Measurements from ENCODE around the gene RSF1.

Gene RSF1

DNA sequence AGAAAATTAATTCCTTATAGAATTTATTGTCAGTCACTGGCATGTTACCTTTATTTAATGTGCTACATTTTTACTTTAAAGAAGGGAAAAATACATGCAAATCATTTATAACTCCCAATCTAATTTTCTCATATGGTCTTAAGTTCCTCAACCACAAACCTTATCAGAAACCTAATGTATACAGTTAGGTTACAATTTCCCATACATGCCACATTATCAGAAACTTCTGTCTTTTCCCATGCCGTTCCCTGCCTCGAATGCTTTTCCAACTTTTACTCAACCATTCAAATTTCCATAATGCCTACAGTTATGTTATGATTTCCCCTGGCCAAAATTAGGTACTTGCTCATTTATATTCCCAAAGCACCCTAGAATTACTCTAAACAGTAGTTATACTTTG lies 13.5 kb downstream of the RSF1 start:
- DNase-seq, result no peak

DNA sequence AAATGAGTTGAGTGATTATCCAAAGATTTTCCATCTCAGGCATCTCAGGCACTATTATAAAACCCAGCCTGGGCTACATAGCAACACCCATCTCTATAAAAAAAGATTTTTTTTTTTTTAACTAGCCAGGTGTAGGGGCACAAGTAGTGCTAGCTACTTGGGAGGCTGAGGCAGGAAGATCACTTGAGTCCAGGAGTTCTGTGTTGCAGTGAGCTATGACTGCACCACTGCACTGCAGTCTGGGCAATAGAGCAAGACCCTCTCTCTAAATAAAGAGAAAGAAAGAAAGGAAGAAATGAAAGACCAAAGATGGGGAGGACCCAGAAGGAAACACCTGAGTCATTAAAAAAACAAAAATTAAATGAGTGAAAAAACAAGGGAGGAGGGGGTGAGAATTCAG lies 14.1 kb downstream of the RSF1 start:
- DNase-seq, result no peak

DNA sequence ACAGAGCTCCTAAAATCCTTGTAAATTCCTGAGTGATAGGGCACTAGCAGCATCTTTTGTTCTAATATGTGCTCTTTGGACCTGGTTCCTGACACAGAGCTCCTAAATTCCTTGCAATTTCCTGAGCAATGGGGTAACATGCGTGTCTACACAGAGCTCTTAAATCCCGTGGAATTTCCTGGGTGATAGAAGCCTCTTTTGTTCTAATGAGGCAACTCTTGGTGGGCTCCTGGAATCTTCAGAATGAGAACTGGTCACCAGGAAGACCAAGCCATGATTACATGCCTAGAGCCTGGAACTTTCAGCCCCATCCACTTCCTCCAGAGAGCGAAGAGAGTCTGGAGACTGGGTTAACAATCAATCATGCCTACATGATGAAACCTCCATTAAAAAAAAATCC lies 19.0 kb downstream of the RSF1 start:
- no peak for DNase-seq

DNA sequence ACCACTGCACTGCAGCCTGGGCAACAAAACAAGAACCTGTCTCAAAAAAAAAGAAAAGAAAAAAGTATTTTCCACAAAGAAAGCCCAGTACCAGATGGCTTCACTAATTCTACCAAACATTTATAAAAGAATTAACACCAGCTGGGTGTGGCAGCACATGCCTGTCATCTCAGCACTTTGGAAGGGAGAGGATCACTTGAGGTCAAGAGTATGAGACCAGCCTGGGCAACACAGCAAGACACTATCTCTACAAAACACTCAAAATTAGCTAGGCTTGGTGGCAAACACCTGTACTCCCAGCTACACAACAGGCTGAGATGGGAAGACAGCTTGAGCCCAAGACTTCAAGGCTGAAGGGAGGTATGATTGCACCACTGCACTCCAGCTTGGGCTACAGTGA lies 20.1 kb downstream of the RSF1 start:
- DNase-seq, result no peak

DNA sequence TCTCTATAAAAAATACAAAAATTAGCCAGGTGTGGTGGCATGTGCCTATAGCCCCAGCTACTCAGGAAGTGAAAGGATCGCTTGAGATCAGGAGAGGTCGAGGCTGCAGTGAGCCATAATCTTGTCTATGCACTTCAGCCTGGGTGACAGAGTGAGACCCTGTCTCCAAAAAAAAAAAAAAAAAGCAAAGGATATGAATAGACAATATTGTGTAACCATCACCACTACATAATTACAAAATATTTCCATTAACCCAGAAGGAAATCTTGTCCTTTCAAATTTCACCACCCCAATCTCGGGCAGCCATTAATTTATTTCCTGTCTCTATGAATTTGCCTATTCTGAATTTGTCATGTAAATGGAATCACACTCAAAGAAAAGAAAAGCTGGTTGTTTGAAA lies 21.2 kb downstream of the RSF1 start:
- DNase-seq, result no peak

DNA sequence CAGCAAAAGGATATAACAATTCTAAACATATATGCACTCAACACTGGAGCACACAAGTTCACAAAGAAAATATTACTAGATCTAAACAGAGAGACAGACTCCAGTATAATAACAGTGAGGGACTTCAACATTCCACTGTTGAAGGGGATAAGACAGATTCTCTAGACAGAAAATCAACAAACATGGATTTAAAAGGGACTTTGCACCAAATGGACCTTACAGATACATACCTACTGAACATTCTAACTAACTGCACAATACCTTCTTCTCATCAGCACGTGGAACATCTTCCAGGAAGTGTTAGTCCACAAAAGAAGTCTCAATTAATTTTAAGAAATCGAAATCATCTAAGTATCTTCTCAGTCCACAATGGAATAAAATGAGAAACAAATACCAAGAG lies 26.6 kb downstream of the RSF1 start:
- no peak for DNase-seq

DNA sequence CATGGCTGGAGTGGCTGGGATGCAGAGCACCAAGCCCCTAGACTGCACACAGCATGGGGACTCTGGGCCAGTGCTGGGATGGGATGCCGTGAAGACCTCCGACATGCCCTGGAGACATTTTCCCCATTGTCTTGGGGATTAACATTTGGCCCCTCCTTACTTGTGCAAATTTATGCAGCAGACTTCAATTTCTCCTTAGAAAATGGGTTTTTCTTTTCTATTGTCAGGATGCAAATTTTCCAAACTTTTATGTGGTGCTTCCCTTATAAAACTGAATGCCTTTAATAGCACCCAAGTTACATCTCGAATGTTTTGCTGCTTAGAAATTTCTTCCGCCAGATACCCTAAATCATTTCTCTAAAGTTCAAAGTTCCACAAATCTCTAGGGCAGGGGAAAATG lies 29.2 kb downstream of the RSF1 start:
- no peak for DNase-seq

DNA sequence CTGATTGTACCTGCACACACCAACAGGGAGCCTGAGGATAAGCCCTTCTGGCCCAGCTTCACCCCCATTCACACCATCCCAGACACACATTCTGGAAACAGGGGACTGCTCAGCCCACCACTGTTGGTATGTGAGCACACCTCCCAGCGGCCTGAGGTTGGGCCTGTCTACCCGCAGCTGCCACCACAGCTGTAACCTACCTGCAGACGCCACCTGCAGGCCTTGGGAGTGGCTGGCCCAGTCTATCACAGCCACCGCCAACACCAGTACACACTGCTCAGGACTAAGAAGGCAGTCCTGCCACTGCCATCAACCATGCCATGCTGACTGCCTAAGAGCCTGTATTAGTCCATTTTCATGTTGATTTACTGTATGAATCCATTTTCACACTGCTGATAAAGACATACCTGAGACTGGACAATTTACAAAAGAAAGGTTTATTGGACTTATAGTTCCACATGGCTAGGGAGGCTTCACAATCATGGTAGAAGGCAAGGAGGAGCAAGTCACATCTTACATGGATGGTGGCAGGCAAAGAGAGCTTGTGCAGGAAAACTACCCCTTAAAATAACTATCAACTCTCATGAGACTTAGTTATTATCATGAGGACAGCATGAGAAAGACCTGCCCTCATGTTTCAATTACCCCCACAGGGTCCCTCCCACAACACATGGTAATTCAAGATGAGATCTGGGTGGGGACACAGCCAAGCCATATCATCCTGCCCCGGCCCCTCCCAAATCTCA lies 30.6 kb downstream of the RSF1 start:
- DNase-seq, result no peak

DNA sequence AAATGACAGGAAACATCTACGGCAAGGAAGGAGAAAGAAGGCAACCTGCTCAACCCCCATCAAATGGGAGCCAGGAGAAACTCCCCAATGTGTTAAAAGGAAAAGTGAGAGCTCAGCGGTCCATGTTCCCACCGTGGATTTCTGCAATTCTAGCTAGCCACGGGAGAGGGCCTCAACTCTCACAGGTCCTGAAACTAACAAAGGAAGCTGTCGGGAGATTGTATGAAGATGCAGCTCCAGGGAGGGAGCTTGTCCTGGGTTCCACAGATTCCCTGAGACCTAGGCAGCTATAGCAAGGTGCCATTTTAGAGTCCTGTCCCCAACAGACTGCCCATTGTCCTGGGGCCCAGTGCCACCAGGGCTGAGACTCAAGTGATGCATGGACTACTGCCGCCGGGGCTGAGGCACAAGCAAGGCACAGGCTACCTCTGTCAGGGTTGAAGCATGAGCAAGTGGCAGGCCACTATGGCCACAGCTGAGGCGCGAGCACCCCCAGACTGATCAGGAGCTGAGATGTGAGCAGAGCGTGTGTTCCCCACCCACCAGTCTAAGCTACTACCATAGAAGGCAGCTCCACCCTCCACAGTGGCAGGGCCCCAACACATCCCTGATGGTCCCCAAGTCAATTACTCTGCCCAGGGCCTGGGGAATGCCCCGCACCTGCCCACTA lies 31.3 kb downstream of the RSF1 start:
- no peak for DNase-seq

DNA sequence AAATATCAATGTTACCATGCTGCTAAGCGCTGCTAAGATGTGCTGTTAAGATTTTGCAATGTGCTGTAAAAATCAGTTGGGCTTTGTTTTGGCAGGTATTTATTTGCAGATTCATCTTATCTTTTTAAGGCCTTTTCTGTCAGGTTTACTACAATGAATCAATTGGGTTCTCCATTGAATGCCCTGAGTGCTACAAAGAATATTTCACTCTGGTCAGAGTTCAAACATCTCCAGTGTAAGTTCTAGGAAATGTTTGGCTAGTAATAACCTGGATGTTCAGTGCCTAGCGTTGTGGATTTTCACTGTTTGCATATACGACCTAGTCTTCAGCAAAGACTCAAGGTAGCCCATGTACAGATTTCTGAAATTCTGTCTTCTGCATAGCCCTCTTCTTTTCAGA lies 36.0 kb downstream of the RSF1 start:
- DNase-seq, result no peak

DNA sequence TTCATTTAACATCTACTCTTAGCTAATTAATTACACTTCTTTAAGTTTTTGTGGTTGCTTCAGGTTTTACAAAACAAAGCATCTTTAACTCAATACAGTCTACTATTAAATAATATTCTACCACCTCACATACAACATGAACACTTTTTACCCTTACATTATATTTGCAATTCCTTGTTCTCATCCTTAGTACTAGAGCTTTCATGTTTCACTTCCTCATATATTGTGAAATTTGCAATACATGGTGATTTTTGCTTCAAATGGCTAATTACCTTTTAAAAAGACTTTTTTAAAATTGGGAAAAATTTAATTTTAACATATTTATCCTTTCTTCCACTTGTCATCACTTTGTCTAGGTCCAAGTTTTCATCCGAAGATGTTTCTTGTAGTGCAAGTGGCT lies 37.5 kb downstream of the RSF1 start:
- DNase-seq, result no peak

DNA sequence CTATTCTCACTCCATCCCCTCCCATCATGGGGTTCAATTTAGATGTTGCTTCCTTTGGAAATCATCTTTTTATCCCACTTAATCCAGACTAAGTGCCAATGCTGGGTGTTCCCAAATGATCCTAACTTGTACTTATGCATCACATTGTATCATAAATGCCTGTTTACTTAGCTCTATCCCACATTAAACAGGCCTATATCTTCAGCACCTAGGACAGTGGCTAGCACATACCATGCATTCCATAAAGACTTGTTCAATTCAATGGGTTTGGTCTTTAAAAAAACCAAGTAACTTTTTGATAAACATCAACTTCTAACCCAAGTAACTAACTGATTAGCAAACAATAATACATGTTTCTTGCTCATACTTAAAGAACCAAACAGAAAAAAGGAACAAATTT lies 40.6 kb downstream of the RSF1 start:
- DNase-seq, result no peak

DNA sequence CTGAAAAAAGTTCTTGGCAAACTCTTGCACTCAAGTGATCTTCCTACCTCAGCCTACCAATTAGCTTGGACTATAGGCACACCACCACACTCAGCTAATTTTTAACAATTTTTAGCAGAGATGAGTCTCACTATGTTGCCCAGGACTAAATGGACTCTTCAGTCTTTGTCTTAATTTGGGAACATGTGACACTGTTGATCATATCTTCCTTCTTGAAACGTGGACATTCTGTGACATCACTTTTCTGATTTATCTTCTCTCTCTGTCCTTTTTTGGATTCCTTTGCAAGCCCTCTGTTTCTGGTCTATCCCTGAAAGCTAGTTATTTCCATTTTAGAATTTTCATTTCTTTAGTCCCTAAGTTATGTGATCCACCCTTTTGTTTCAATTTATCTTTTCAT lies 42.0 kb downstream of the RSF1 start:
- DNase-seq, result no peak

DNA sequence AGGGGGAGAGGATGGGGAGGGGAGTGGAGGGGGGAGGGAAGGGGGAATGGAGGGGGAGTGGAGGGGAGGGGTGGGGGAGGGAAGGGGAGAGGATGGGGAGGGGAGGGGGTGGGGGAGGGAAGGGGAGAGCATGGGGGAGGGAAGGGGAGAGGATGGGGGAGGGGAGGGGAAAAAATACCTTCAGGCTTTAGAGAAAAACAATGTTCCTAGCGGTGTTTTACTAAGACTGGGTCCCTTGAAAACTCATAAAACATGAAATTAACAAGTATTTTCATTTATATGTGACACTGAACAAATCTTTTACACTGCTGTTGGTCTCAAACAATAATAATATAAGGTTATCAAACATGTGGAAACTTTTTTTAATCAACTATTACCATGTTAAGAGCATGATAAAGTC lies 42.4 kb downstream of the RSF1 start:
- DNase-seq, result no peak

DNA sequence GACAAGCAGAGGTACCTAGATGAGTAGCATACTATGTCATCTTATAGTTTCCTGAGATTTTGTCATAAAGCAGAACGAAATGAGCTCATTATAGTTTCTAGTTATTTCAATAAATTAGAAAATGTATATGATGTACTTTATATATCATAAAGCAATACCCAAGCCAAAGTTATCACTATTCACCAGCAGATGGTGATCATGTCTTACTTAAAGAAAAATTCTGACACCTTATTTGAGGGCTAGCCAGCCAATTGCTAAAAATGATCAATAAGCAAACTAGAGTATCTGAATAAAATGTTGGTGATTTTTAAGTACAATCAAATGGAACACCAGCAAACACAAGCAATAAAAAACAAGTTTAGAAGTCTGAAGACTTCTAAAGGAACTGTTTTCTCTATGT lies 44.1 kb downstream of the RSF1 start:
- DNase-seq, result no peak

DNA sequence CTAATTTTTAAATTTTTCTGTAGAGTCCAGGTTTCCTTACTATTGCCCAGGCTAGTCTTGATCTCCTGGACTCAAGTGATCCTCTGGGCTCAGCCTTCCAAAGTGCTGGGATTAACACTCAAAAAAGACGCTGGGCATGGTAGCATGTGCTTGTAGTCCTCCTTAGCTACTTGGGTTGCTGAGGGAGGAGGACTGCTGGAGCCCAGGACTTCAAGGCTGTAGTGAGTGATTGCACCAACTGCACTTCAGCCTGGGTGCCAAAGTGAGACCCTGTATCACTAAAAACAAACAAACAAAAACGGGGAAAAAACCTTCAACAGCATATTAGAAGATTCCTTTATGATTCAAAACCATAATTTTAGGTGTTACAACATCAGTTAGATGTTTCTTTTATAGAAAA lies 44.6 kb downstream of the RSF1 start:
- DNase-seq, result no peak

DNA sequence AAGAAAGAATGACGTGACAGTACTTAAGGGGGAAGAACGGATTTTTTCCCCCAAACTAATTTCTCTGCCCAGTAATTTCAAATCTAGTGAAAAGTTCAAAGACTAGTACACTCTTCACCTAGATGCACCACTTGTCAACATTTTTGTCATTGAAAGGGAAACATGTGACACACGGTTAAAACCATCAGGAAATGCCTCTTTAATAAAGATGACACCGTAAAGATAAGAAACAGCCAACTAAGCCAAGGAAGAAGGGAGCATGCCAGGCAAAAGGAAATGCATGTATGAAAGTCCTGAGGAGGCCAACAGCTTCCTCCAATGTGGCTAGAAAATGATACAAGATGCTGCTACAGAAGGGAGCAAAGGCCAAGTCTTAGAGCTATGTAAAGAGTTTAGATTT lies 49.4 kb downstream of the RSF1 start:
- DNase-seq, result no peak

DNA sequence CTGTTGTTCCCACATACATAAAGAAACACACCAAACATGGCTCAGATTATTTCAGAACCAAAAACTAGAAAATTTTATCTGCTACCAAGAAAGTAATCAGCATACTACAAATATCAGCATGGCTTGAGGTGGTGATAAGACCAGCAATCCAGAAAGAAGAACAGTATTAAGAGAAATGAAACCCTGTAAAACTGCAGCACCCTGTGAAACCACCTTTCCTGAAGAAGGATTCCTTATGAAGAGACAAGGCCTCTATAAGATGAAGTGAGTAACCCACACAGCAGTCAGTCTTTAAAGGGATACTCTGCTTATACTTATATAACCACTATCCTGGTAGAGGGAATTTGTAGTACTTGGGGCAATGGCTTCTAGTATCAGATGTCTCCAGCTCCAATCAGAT lies 49.9 kb downstream of the RSF1 start:
- no peak for DNase-seq

DNA sequence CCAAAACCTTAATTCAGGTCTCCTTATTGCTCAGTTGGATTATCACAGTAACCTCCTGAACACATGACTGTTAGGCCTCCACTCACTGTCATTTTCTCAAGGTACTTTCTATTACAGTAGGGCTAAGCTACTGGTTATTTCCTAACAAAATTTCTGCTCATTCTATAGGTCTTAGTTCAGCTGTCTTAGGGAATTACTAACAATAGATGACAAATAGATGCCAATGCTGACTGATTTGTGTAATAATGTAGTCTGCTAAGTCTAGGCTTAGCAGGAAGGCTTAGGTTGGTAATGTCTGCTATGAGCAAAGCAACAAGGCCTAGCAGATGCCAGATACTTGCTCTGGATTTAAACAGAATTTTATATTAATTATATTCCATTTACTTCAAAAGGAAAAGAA lies 58.1 kb downstream of the RSF1 start:
- DNase-seq, result no peak

DNA sequence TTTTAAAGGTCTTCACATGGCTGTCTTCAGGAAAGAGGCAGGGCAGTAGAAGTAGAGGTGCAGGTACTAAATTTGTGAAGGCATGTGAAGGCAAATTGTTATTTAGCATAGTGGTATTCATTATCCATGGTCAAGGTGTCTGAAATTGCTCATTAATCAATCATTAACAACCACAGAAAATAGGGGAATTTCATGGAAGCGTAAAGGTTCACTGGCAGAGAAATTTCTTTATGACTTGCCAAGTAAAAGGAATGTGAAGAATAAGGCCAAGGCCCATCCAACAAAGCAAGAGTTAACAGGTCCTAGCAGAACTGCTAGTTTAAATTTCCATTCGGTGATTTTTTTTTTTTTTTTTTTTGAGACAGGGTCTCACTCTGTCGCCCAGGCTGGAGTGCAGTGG lies 59.0 kb downstream of the RSF1 start:
- DNase-seq, result no peak

DNA sequence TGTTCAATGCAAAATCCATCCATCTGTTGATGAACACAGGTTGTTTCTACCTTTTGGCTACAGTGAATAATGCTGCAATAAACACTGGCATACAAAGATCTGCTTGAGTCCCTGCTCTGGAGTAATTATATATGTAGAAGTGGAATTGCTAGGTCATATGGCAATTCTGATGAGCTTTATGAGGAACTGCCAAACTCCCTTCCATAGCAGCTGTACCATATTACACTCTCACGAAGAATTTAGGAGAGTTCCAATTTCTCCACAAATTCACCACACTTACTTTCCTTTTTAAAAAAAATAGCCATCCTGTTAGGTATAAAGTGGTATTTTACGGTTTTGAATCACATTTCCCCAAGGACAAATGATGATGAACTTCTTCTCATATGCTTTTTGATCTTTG lies 62.2 kb downstream of the RSF1 start:
- DNase-seq, result no peak

DNA sequence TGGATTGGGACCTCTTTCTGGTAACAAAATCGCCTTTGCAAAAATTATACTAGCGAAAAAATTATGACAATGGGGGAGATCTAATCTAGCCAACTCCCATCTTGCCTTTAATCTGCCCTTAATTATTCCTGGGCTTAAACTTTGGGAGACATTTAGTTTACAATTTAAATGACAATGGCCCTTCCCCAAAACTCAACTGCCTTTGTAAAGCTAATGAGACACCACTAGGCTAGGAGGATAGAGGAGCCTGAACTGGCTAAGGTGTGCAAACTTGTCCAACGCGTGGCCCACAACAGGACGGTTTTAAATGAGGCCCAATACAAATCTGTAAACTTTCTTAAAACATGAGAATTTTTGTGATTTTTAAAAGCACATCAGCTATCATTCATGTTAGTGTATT lies 67.3 kb downstream of the RSF1 start:
- DNase-seq, result no peak

DNA sequence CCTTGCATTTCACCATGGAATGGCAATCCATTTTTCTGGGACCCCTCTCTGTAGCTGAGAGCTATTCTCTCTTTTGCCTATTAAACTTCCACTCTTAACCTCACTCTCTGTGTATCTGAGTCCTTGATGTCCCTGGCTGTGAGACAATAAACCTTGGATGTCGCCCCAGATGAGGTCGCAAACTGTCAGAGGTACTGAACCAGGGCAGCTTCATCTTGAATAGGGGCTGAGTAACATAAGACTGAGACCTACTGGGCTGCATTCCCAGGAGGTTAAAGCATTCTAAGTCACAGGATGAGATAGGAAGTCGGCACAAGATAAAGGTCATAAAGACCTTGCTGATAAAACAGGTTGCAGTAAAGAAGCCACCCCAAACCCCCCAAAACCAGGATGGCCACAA lies 68.0 kb downstream of the RSF1 start:
- DNase-seq, result no peak

DNA sequence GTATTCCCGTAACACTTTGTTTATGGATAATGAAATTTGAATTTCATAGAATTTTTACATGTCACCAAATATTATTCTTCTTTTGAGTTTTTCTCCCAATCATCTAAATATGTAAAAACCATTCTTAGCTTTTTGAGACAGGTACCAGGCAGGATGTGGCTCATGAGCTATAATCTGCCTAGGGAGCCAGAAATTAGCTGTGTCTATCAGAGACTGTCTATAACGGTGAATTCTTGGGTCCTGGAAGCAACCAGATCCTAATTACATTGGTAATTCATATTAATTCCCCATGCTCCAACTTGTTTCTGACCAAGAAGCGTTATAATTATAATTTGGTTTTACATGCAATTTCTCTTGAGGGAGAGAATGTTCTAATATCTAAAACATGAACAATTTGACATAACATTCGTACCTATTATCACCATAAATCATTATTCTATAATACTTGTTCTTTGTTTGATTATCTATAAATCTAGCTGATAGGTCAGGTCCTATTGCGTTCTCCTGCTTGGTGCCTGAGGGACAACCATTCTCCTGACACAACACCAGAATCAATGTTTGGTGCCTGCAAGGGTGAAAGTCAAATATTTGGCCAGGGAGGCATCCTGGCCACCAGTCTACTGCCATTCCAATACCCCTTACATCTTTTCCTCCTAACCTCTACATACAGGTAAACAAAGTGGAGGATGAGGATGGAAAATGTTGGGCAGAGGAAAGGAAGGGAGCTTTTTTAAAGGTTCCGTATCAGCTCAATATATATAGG lies 69.9 kb downstream of the RSF1 start:
- DNase-seq, result no peak

Measured in activated naive CD4-positive, alpha-beta T cell treated with Interleukin-2 at 50 U/mL for 16 hours (primary cell).